ENCODE measurements around the gene PIK3AP1. TPM values are rescaled to one million over a fixed set of nuclear protein-coding genes. Genes with fewer than 3 reads are reported as not detected.

PIK3AP1 gene
- total RNA-seq, 1 experiment from 2014 or later: 1.7 TPM

- H3K4me3 Mint-ChIP-seq: no peak overlapping the region
- H3K27me3 Mint-ChIP-seq (ENCODE audit: low read depth): no peaks in the 10 kb centered on the region
- H2BK15ac ChIP-seq (ENCODE audit: low read depth, low read length): no peak overlapping the region
- H2BK5ac ChIP-seq (ENCODE audit: insufficient read length, low read length): no peak overlapping the region
- no peaks in the 10 kb centered on the region for H3K27me3 ChIP-seq (ENCODE audit: insufficient read depth, low read length)
- peaks cover 27 to 35% of the 10 kb centered on the region in 2 experiments for H3K4me1 Mint-ChIP-seq
- no peaks in the 10 kb centered on the region for H3K79me1 ChIP-seq (ENCODE audit: insufficient read depth, low read depth, low read length, poor library complexity, severe bottlenecking)
- H3K36me3 Mint-ChIP-seq (ENCODE audit: insufficient read depth in 1 of 3, low read depth in 3 of 3): peaks cover 0 to 4% (median 0%) of the 10 kb centered on the region in 3 experiments; a peak in 3 of 7 replicates
- no peak overlapping the region for H3K56ac ChIP-seq (ENCODE audit: insufficient read length, low read depth, low read length)
- no peak overlapping the region for H3T11ph ChIP-seq (ENCODE audit: low read length)
- no peak overlapping the region for H3K23ac ChIP-seq (ENCODE audit: insufficient read length, low read depth, low read length)
- no CpG with 5 or more reads among the region's 1 CpG for WGBS (ENCODE audit: extremely low coverage, insufficient read length, low lambda C conversion rate)
- no peaks in the 10 kb centered on the region for H4K20me1 ChIP-seq (ENCODE audit: control insufficient read depth, insufficient read depth, insufficient read length)
- H3K27ac ChIP-seq (ENCODE audit: insufficient read length, low read depth, low read length): no peak overlapping the region
- no peak for TF ChIP-seq CTCF (conservative IDR thresholded peaks at IDR 0.05)
- no peak overlapping the region for H3K9ac ChIP-seq (ENCODE audit: extremely low read depth, insufficient read length, low read length)
- H3K27ac Mint-ChIP-seq: no peak overlapping the region
- H2BK12ac ChIP-seq (ENCODE audit: insufficient read length, low read depth, low read length): no peak overlapping the region
- no peak overlapping the region for H2AFZ ChIP-seq (ENCODE audit: low read length)
- H4K5ac ChIP-seq (ENCODE audit: insufficient read length, low read depth, low read length): no peak overlapping the region
- H2BK120ac ChIP-seq (ENCODE audit: low read depth, low read length, poor library complexity, severe bottlenecking): no peak overlapping the region
- H3K9me3 Mint-ChIP-seq: no peaks in the 10 kb centered on the region
- no peaks in the 10 kb centered on the region for H3K9me3 ChIP-seq (ENCODE audit: control insufficient read depth, low read depth, low read length)
- no peaks in the 10 kb centered on the region for H3K4me1 ChIP-seq (ENCODE audit: insufficient read depth, low read length)
- no peak overlapping the region for H2BK20ac ChIP-seq (ENCODE audit: low read depth, low read length, poor library complexity, severe bottlenecking)
- H3K14ac ChIP-seq (ENCODE audit: insufficient read depth, low read length): no peak overlapping the region
- peaks cover 37% of the 10 kb centered on the region; the same call in 1 of the 2 replicates for H3K79me2 ChIP-seq (ENCODE audit: insufficient read depth, low read length)
- no peak overlapping the region for H2AK5ac ChIP-seq (ENCODE audit: insufficient read length, low read length)
- no peak overlapping the region for H3K4me2 ChIP-seq (ENCODE audit: insufficient read depth, insufficient read length, low read length)
- H3K4ac ChIP-seq (ENCODE audit: low read depth, low read length): no peak overlapping the region
- no peak overlapping the region for H4K91ac ChIP-seq (ENCODE audit: insufficient read length, low read depth, low read length)
- H3K23me2 ChIP-seq (ENCODE audit: insufficient read length, low read depth, low read length, poor library complexity, severe bottlenecking): peaks cover 13% of the 10 kb centered on the region
- H4K8ac ChIP-seq (replicated peaks; ENCODE audit: insufficient read length, low read depth, low read length): no peak overlapping the region
- H3K18ac ChIP-seq (ENCODE audit: insufficient read length, low read depth, low read length): no peak overlapping the region
- DNase-seq: no peak
These were observed 136.3 kb downstream of the PIK3AP1 start for GRCh38 chr10:96584035-96584434.

All from H9 (cell line).